PC-3 (cell line): Measurements from ENCODE around the gene ATP11C.

Experiments
- EZH2 ChIP-seq: fragments of 300-600 bp; sonication (generic); IDR thresholded peaks from one replicate; pipeline ENCODE4 v1.6.1; 2017; ENCODE audit warnings: antibody characterized with exemption, mild to moderate bottlenecking, low read length; ENCODE audit not compliant: unreplicated experiment
- TF ChIP-seq, protein P1 (sequence below): fragments of 300-600 bp; sonication (generic); conservative IDR thresholded peaks from 2 replicates; pipeline ENCODE4 v1.5.1; 2017; ENCODE audit warnings: antibody characterized with exemption, low read depth, mild to moderate bottlenecking, low read length

- TF ChIP-seq, protein P1, sequence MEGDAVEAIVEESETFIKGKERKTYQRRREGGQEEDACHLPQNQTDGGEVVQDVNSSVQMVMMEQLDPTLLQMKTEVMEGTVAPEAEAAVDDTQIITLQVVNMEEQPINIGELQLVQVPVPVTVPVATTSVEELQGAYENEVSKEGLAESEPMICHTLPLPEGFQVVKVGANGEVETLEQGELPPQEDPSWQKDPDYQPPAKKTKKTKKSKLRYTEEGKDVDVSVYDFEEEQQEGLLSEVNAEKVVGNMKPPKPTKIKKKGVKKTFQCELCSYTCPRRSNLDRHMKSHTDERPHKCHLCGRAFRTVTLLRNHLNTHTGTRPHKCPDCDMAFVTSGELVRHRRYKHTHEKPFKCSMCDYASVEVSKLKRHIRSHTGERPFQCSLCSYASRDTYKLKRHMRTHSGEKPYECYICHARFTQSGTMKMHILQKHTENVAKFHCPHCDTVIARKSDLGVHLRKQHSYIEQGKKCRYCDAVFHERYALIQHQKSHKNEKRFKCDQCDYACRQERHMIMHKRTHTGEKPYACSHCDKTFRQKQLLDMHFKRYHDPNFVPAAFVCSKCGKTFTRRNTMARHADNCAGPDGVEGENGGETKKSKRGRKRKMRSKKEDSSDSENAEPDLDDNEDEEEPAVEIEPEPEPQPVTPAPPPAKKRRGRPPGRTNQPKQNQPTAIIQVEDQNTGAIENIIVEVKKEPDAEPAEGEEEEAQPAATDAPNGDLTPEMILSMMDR = no peak
- no peak for TF ChIP-seq EZH2
These were observed 1.2 kb downstream of the ATP11C start for GRCh38 chrX:139931646-139932072.
